Kidney glomerular epithelial cell (primary cell): ENCODE results near the gene DAP.
"Not testable (repeated sequence)": the region's sequence is repeated elsewhere in the genome, so short reads cannot be mapped to it uniquely, and the experiment has no call there.

ENCODE experiments used
- DNase-seq: peaks from one replicate; lab custom pipeline; 2025; lab: John Stamatoyannopoulos, UW

Gene DAP, protein sequence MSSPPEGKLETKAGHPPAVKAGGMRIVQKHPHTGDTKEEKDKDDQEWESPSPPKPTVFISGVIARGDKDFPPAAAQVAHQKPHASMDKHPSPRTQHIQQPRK

DNA sequence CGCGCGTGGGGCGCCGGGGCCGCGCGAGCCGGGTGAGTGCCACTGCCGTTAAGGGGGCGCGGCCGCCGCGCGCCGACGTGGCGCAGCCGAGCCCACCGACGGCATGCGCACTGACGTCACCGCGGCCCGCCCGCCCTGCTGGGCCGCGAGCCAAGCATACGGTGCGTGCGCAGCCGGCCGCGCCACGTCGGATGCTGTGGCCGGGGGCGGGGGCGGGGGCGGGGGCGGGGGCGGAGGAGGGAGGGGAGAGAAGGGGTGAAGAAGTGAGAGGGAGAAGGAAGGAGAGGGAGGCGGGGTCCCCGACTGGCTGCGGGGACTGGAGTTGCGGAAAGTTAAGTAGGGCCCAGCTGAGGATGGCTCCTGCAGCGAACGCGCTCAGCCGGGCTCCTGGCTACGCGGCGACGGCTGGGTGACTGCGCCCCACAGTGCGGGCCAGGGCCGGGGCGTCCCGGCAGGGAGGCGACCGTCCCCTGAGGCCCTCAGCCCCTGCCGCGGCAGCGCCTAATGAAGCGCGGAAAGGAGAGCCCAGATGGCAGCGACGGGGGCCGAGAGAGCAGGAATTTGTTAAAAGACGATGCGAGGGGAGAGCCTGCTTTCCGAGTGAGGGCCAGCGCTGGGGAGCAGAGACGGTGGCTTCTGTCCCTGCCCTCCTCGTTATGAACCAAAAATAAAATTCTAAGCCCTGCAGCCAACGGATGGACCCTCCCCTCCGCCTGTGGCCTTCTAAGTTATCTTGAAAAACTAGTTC is at the start of gene DAP:
Gene DAP, minus strand, starts transcription at position 50 of the 748 bp plus-strand sequence. CDS start 166 bp downstream, outside the sequence.
- peak; percentile 74 for DNase-seq

DNA sequence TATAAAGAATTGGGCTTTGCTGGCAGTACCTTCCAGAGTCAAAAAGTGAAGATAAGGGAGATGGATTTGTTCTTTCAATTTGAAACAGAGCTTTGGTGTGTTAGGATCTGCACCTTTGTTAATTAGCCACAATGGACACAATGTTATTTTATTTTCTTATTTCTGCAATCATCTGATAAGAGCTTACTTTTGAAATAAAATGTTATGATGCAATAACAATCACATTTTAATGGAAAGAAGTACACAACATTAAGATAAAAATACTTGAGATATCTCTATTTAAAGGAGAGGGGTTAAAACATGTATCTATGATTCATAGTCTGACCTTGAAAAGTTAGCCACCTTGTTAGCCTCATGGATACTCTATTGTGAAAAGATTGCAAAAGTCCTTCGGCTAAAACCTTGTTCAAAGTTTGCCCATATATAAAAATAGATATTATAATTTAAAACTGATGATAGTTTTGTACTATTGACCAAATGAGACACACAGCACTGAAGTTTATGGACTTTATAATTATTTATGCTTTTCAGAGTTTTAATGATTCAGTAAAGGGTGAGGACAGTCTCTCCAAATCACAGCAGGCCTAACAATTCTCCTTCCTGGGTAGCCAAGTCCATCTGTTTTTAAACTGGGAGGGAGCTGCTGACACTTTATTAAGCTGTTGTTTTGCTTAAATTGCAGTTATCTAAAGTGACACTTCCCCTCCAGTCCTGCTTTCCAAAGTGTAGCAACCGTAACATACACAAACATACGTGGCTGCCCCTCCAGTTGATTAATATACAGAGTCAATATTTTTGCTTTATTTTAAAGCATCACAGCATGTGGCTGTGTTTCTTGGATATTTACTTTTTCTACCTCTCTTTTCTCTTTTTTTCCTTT is 47.6 kb upstream of the DAP start:
- DNase-seq: no peak

DNA sequence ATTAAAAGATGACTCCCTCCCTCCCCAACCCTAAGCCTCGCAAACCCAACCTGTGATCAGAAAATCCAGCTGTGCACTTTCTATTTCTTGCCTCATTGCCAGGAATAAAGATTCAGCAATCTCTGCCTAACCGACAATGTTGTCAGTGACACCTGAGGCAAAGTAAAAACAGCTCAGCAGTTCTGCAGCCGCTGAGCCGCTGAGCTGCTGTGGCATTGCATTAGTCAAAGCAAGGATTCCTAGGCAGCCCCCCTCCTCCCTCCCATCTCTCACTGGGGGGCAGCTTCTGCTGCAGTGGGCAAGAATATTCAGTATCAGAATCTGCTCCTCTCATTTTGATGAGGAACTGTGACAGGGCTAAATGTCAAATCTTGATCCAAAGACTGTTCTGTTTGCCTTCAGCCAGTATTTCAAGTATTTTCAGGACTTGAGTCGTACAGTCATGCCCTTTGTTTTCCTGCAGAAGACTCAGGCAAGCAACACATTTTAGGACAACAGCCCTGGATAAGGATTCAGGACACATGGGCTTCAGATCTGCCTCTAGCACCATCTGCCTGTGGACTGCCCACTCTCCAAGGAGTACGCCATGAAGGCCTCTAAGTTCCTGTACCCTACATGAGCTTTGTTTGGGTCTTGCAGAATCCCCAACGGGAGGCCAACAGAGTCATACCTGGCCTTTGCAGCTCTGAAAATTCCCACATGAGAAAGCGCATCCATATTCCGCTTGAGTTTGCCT is 41.1 kb upstream of the DAP start:
- DNase-seq: no peak

DNA sequence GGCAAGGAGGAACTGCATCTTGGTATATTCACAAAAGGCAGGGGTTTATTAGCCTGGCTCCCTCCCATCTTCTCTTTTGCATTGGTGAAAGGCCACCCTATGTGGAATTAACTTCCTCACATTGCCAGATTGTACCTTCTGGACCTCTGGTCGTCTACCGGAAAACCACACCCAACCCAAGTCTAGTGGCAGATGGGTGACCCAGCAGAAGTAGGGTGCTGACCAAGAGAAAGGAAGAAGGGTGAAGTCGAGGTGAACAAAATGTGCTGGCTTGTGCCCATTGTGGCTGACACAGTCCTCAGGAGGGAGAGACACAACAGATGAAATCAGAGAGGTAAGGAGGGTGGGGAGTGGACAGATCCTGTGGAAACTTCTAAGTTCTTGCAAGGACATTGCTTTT is 39.8 kb upstream of the DAP start:
- DNase-seq: no peak

DNA sequence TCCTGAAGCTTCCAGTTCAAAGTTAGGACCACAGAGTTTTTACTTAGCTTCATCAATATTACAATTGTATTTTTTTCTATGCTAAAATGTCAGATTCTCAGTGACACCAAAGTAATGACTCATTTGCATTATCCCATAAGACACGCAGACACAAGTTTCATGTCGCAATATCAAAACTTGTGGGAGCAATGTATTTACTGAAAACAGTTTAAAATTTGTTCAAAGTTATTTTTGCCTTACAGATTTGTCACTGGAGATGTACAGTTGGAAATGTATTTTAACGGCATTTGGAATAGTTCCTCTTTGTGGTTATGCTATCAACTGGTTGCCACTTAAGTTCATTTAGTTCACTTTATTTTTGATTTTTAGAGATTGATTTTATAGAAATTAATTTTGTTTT is 36.2 kb upstream of the DAP start:
- DNase-seq: no peak

DNA sequence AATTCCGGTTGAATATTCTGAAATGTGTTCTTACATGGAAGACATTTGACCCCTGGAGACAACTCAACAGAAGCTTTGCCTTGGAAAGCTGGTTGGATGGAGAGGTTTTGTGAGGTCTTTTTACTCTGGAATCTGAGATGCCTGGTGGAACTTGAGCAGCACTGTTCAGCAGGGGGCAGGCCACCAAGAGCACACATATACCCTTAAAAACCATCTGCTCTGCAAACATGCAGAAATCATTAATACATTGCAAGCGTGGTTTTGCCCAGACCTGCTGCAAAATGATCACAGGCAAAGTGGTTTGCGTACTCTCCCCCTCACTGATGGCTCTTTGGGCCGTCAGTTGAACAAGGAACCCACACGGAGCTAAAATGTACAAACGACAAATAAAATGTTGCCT is 32.8 kb upstream of the DAP start:
- no peak for DNase-seq

DNA sequence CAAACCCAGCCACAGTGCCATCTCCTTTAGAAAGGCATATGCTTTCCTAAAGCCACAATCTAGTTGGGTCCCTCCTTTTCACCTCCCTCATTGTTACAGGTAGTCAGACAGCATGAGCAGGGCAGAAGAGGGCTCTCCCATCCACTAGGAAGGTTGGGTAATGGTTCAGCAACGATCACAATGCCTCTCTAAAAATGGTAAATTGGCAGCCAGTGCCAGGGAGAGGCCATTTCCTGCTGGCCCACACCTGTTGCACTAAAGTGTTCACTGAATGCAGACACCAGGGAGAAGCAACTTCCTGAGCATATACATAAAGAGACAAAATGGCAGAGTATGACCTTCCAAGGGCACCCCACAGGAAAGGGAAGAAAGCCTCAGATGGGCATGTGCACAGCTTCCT is 31.3 kb upstream of the DAP start:
- DNase-seq: no peak

DNA sequence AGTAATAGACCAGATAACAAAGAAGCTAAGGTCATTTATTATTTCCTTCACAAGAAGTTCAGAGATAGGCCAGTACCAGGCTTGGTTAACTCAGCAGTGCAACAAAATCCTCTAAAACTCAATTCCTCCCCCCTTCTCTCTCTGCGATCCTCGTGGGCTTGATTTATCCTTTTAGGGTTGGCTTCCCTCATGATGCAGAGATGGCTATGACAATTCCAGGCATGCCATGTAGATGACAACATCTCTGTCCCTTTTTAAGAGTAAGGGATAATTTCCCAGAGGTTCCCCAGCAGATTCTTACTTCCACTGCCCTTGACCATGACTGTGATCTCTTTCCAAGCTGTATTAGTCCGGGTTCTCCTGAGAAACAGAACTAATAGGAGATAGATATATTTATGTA is 28.7 kb upstream of the DAP start:
- DNase-seq: no peak

DNA sequence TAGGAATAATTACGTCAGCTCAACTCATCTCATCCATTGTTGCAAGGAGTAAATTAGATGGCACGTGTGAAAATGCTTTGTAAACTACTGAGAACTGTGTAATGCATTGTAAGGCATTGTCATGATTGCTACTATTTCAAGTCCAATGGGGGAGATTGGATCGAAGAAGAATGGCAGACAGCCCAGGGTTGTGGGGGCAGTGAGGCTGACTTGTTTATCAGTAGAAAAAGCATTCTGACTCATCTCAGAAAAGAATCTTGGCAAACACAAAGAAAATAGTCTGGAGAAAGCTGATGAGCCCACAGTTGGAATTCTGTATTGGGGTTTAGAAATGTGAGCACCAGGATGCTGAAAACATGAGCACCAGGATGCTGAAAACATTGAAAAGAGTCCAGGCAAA is 28.0 kb upstream of the DAP start:
- peak; percentile 59 for DNase-seq

DNA sequence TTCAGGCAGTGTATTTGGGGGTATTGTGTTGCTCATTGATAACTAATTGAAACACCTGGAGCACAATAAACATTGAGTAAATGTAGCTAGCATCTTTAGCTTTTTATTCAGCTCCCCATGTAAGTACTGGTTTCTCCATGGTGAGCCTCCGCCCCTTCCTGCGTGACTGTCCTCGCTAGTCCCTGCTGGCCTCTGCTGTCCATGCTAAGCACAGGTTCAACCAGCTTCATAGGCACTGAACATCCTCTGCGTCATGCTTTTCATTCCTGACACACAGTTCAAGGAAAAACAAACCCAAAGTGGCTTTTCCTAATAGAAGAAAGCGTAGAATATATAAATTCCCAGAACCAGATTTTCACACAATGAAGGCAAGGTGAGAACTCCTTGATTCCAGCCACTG is 27.3 kb upstream of the DAP start:
- DNase-seq: no peak

DNA sequence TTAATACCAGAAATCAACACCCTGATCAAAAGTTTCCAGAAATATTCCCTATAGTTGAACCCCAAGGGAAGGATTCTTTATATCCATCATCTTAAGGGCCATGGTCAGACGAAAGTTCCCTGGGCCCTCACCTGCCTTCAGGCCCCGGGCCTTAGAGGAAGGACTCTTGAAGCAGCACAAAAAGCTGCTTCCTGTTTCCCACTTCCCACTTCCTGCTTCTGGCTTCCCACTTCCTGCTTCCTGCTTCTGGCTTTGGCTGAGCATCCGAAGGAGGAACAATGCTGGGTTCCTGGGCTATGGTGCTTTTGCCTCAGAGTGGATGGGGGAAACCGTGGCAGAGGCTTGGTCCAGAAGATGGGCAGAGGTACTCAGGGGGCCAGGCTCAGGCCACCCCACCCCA is 25.8 kb upstream of the DAP start:
- DNase-seq: no peak

DNA sequence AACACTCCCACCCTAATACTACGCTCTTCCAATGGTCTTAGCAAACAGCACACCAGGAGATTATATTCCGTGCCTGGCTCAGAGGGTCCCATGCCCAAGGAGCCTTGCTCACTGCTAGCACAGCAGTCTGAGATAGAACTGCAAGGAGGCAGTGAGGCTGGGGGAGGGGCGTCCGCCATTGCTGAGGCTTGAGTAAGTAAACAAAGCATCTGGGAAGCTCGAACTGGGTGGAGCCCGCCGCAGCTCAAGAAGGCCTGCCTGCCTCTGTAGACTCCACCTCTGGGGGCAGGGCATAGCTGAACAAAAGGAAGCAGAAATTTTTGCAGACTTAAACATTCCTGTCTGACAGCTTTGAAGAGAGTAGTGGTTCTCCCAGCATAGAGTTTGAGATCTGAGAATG is 19.2 kb upstream of the DAP start:
- DNase-seq: not testable (repeated sequence)

DNA sequence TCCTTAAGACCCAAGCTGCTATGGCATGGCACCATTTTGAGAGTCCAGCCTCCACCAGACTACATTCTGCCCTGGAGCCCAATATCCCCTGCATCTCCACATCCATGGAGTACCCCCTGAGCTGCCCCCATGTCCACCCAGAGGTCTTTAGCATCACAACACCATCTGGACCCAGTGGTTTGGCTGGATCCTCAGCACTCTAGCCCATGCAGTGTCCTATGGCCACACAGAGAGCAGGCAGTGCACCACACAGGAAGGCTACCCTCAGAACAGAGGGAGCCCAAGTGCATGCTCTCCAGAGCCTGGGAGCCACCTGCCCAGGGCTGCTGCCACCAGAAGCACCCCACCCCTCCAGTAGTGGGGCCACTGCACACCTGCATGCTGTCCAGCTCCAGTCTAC is 18.6 kb upstream of the DAP start:
- DNase-seq: no peak

DNA sequence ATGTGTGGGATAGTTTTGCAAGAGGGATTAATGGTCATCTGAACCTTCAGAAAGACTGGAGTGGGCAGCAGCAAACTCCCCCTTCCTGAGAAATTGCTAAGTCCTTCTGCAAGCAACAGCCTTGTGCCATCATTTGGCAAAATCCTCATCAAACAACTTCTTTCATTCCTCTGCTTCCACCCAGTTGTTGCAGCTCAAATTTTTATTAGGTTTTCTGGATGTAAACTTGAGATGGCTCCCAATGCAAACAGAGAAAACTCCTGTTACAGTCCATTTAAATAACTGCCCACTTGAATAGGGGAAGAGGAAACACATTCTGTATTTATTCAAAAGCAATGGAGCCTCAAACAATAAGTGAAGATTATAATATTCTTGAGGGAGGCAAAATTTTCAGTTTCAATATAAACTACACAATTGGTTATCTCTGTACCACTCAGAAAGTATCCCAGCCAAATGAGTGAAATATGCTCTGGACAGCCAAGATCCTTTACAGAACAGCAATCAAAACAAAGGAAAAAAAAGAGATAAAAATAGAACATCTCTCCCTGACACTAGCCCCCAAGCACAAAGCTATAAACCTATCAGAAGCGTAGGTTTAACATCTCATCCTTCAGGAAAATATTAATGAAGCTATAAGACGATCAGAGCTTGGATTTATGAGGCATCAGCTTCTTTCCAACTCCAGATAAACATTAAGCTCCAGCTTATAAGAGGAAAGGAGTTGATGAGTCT is 17.3 kb upstream of the DAP start:
- no peak for DNase-seq

DNA sequence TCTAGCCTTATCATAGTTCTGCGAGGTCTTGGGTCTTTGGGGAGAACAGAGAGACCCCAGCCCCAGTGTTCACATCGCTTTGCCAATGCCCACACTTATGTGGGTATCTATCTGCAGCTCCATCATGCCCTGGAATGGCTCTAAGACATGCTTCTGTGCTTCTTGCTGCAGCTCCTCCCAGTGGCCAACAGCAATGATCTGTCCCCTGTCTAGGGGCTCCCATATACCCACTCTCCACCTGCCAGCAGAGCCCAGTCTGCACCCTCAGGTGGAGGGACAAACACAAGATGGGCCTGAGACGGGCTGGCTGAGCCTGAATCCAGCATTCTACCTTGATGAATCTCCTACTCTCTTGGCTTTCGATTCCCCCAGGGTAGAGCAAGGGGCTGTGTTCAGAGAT is 14.6 kb upstream of the DAP start:
- DNase-seq: no peak

DNA sequence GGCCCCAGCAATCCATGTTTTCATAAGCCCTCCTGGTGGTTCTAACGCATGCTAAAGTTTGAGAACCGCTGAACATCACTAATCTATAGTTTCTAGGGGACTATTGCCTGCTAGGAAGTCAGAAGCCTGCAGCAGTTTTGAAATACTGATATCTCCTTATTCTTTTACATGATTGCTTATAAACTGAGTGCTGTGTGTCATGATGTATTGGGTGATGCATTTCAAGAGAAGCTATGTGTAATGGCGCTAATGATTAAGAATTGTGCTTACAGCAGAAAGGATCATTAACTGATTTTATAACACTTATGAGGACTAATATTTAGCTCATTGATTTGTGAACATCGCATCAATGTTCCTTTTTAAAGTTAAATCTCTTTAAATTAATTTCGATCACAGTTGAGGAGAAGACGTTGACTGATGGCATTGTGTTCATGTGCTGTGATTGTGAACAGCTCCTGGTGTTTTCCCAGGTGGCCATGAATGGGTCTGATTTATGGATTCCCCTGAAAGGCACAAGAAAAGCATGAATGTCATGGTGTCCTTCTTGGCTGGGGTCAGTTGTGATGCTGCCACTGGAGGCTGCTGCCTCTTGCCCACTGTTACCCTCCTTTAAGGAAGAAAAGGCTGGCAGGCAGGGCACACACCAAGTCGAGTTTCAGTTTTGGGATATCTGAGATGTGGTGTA is 12.0 kb upstream of the DAP start:
- no peak for DNase-seq

DNA sequence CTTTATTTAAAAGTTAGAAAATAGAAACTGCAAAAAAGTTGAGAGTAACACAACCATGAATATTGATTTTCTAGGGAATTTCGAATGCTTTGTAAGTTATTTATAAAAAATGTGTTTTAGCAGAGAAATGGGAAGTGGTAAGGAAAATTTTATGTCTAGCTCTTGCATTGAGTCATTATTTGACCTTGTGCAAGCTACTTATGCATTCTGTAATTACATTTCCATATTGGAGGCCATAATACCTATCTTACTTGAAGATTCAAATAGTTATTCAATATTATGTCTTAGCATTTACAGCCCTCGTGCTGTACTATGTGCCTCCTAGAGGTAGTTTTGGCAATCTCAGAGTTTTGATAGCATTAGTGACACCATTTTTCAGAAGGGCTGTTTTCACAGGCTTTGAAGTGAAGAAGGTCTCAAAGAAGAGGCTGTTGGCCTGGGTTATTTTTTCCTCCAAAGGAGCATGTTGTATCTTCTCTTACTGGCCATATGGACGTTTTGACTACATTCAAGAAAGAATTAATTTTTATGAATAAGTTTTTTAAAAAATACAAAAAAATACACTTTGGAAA is 7.4 kb upstream of the DAP start:
- no peak for DNase-seq

DNA sequence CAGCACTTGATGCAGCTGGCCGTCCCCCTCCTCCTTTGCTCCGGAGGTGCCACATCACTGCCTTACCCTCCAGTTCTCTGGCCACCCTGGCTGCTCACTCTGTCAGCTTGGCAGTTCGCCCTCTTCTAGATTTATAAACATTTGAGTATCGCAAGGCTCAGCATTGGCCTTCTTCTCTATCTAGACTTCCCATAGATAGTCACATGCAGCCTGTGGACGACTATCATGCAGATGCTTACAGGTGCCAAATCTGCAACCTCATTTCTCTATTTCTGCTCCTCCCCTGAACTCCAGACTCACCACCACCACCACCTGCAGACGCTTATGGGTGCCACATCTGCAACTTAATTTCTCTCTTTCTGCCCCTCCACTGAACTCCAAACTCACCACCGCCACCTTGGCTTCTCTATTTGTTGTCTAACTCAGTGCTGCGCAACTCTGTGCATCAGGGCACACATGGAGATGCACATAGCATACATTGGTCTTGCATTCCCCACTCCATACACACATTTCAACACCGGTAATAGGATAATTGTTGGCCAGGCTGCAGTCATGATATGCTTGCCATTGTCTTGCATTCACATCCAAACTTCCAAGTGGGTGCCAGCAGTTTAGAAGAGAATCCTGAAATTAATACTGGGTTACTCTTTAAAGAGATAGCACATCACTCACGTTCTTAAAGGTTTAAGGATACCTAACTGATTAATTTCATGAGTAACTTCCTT is 1.9 kb upstream of the DAP start:
- no peak for DNase-seq

DNA sequence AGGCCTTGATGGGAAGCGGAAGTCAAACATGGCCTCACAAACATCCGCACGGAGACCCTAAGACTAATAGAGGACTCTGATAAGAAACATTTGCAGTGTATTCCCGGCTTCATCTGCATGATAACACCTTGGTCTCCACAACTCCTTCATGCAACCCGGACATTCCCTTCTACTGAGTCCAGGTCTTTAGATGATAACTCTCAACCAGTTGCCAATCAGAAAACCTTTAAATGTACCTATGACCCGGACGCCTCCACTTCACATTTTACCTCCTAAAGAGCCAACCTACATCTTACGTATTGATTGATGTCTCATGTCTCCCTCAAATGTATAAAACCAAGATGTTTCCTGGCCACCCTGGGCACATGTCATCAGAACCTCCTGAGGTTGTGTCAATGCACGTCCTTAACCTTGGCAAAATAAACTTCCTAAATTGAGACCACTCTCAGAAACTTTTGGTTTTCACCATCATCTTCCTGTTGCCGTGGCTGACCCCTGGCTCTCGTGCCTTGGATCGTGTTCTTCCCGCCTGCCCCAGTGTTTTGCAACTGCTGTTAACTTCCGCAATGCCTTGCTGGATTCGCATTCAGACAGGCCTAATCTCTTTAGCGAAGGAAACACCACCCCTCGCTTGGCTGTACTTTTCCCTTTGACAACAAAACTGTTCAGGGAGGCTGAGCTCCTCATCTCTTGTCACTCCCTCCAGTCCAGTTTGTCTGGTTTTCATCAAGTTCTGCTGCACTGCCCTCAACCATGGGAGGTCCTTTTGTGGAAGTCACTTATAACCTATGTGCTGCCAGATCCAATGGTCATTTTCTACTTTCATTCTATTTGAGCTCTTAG is 1.1 kb upstream of the DAP start:
- no peak for DNase-seq

DNA sequence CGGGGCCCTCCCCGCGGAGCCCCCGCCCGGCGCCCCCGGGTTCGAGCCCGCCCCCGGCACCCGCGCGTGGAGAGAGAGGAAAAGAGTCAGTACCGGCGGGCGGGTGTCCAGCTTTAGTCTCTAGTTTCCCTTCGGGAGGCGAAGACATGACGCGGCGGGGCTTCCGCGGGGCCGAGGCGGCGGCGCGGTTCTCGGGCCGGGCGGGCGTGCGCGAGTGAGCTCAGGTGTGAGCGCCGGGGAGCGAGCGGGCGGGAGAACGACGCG is 181 bp downstream of the DAP start:
- DNase-seq: no peak
